Bone marrow (tissue), 2 donors: Measurements from ENCODE around the gene RAB3GAP2.
"Not testable (repeated sequence)": the region's sequence is repeated elsewhere in the genome, so short reads cannot be mapped to it uniquely, and the experiment has no call there.

Source experiments
- DNase-seq, 2 donors: peaks; one replicate each; lab custom pipeline; 2025; lab: John Stamatoyannopoulos, UW

Gene RAB3GAP2

GRCh38 chr1:220139966-220140365 lies 132.3 kb downstream of the RAB3GAP2 start:
- DNase-seq, result no peak

DNA sequence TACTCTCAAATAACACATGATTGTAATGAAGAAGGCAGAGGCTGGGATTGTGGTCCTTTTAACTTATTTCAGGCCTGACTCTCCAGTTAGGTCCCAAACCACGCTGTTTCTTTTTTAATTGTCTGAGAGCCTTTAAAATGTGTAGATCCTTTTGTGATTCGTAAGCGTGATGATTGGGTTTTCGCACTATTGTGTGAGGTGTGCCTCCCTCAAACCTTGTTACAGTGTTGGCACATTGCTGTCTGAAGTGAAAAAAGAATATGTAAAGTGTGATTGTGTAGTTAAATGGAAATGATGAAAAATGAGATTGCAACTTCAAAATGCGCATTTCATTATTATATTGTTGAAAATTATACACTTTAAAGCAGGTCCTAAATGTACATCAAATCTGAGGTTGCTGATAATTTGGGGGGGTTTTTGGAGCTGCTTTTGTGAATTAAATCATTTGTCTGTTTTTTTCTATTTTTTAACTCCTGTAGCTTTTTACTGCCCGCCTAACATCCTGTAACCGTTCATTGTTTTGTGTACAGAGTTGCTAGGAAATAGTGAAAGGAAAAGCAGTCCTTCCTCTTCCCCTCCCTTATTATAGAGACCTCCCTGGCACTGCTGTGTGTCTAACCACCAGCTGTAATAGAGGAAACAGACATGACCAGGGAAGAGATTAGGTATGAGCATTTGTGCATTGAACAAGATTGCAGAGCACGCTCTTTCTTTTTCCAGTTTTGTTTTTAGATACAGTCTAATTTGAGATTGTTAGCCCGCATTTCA lies 135.1 kb downstream of the RAB3GAP2 start:
- DNase-seq, result peak in 1 of 2 donors; percentile 96

- no peak for DNase-seq
These were observed 136.5 kb downstream of the RAB3GAP2 start for GRCh38 chr1:220135755-220136154.

- DNase-seq, result no peak
These were observed 142.6 kb downstream of the RAB3GAP2 start for GRCh38 chr1:220129479-220130210.

- no peak for DNase-seq
These were observed 145.2 kb downstream of the RAB3GAP2 start for GRCh38 chr1:220127076-220127475.

DNA sequence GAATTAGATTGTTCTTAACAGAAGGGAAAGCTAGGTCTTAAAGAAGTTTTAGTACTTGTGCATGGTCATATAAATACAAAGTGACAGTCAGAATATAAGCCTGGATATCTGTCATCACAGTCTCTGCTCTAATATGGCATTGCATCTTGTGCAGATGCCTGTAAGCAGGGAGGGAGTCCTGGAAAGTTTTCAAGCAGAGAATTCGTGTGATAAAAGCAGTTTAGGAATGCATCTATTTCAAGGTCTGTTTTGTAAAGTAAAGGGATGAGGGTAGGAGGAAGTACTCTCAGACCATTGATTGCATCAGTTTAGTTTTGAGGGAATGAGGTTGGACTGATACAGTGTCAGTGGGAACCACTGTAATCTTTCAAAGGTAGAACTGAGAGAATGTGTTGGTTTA lies 147.7 kb downstream of the RAB3GAP2 start:
- DNase-seq, result no peak

- DNase-seq, result no peak
These were observed 148.4 kb downstream of the RAB3GAP2 start for GRCh38 chr1:220123889-220124288.

DNA sequence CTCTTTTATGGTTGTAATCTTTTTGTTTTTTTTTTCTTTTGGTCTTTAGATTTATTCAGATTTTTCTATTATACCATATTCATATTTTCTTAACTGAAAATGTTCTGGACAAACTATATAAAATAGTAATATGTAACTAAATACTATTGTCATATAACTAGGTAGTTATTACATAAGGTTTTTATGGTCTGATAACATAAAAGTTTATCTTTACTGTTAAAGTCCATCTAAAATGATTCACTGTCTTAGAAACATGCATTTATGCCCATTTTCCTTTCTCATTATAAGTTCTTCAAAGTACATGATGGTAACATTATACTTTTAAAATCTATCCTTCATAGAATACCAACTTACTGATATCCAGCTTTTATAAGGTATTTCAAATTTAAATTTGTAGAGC lies 149.2 kb downstream of the RAB3GAP2 start:
- DNase-seq, result no peak

GRCh38 chr1:220121791-220122530 lies 150.3 kb downstream of the RAB3GAP2 start:
- DNase-seq, result no peak

- DNase-seq, result no peak
These were observed 153.2 kb downstream of the RAB3GAP2 start for GRCh38 chr1:220119043-220119512.

DNA sequence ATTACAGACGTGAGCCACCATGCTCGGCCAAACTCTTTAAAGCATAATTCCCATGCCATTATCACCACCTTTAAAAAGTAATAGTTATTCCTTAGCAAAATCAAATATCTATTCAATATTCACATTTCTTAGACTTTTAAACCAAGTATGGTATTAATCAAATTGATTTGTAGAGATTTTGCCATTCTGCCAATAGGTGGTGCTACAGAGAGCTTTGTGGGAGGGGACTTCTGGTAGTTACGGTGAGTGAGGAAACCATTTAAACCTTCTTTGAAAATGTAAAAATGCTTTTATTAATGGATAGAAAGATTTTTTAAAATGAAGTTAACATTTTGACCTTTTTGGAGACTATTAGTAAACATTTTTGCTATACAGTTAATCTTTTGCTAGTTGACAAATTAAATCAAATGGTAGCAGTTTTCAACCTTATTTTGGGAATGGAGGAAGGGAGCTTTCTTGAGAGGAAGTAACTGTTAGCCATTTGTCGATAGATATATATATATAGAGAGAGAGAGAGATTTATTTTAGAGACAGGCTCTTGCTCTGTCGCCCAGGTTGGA lies 159.0 kb downstream of the RAB3GAP2 start:
- peak in 1 of 2 donors; percentile 20 for DNase-seq

DNA sequence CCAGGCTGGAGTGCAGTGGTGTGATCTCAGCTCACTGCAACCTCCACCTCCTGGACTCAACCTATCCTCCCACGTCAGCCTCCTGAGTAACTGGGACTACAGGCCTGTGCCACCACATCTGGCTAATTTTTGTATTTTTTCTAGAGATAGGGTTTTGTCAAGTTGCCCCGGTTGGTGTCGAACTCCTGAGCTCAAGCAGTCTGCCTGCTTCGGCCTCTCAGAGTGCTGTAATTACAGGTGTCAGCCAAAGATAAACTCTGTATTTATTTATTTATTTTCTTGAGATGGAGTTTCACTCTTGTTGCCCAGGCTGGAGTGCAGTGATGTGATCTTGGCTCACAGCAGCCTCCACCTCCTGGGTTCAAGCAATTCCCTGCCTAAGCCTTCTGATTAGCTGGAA lies 159.7 kb downstream of the RAB3GAP2 start:
- not testable (repeated sequence) for DNase-seq

DNA sequence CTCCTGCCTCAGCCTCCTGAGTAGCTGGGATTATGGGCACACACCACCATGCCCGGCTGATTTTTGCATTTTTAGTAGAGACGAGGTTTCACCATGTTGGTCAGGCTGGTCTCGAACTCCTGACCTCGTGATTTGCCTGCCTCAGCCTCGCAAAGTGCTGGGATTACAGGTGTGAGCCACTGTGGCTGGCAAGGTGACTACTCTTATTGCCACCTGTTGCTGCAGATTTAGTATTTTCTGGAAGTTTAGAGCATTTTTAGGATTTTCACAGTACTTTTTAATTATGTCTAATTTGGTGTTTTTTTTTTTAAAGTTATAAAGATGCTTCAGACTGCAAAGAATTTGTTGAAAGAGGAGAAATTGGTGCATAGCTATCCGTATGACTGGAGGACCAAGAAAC lies 161.8 kb downstream of the RAB3GAP2 start:
- not testable (repeated sequence) for DNase-seq

DNA sequence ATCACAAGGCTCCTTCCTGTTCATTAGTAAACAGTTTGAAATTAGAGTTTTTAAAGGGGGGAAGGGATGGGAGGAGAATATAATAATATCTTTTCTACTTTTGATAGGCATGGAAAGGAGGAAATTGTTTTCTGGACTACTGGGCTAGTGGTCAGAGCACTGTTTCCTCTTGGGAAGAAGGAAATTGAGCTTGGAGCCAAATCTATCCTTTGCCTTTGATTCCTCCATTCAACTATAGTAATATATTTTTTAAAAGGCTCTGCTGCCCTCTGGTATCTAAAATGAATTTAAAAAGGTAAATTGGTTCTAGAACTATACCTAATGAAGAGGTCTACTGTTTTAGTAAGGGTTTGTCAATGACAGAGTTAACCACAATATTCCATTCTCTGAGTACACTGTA lies 172.4 kb downstream of the RAB3GAP2 start:
- no peak for DNase-seq
